Subcutaneous abdominal adipose tissue (tissue), 5 donors: ENCODE results near the gene CCDC174.
"Not testable (repeated sequence)": the region's sequence is repeated elsewhere in the genome, so short reads cannot be mapped to it uniquely, and the experiment has no call there.

Experiments used
- H3K27ac ChIP-seq: one replicate; pipeline ENCODE4 v1.7.0; 2013; ENCODE audit warnings: low read depth, mild to moderate bottlenecking, inconsistent platforms, low read length, moderate library complexity
- H3K27me3 ChIP-seq, 5 donors: one replicate each; pipeline ENCODE4 v1.7.0; 2013; ENCODE audit warnings: low read length in 5 of 5, inconsistent platforms in 1 of 5; ENCODE audit not compliant: control insufficient read depth in 5 of 5, insufficient read depth in 4 of 5
- H3K36me3 ChIP-seq, 5 donors: one replicate each; pipeline ENCODE4 v1.7.0; 2013; ENCODE audit warnings: low read length in 5 of 5; ENCODE audit not compliant: control insufficient read depth in 5 of 5, insufficient read depth in 5 of 5
- H3K4me1 ChIP-seq, 5 donors: one replicate each; pipeline ENCODE4 v1.7.0; 2013; ENCODE audit warnings: low read length in 5 of 5, mild to moderate bottlenecking in 3 of 5, moderate library complexity in 1 of 5; ENCODE audit not compliant: control insufficient read depth in 5 of 5, insufficient read depth in 5 of 5
- H3K4me3 ChIP-seq, 5 donors: one replicate each; pipeline ENCODE4 v1.7.0; 2013; ENCODE audit warnings: low read length in 5 of 5, low read depth in 1 of 5
- H3K9ac ChIP-seq, 5 donors: one replicate each; pipeline ENCODE4 v1.7.0; 2013; ENCODE audit warnings: low read length in 5 of 5, mild to moderate bottlenecking in 4 of 5, moderate library complexity in 3 of 5
- H3K9me3 ChIP-seq, 5 donors: one replicate each; pipeline ENCODE4 v1.7.0; 2013; ENCODE audit warnings: low read length in 5 of 5; ENCODE audit not compliant: control insufficient read depth in 5 of 5
- donor health status: healthy.
- donor health status: healthy.
- donor health status: healthy.
- donor health status: healthy.
- donor health status: healthy.

The CCDC174 gene

GRCh38 chr3:14651440-14652251, at the start of gene CCDC174:
Gene CCDC174, plus strand, starts transcription at chr3:14651762. Its CDS starts 75 bp downstream, at chr3:14651837.
- H3K4me3 ChIP-seq: peak within 1 kb of the TSS; percentile 76 to 100 (median 99)
- no peaks in the 10 kb centered on the region for H3K9me3 ChIP-seq
- peaks cover 0 to 40% (median 31%) of the 10 kb centered on the region in 5 donors for H3K4me1 ChIP-seq
- H3K36me3 ChIP-seq: peaks cover 18 to 21% (median 19%) of the 10 kb centered on the region in 5 donors
- no peaks in the 10 kb centered on the region for H3K27me3 ChIP-seq
- H3K27ac ChIP-seq: peak within 1 kb of the TSS; percentile 90
- peak within 1 kb of the TSS; percentile 98 to 99 (median 98) for H3K9ac ChIP-seq

DNA sequence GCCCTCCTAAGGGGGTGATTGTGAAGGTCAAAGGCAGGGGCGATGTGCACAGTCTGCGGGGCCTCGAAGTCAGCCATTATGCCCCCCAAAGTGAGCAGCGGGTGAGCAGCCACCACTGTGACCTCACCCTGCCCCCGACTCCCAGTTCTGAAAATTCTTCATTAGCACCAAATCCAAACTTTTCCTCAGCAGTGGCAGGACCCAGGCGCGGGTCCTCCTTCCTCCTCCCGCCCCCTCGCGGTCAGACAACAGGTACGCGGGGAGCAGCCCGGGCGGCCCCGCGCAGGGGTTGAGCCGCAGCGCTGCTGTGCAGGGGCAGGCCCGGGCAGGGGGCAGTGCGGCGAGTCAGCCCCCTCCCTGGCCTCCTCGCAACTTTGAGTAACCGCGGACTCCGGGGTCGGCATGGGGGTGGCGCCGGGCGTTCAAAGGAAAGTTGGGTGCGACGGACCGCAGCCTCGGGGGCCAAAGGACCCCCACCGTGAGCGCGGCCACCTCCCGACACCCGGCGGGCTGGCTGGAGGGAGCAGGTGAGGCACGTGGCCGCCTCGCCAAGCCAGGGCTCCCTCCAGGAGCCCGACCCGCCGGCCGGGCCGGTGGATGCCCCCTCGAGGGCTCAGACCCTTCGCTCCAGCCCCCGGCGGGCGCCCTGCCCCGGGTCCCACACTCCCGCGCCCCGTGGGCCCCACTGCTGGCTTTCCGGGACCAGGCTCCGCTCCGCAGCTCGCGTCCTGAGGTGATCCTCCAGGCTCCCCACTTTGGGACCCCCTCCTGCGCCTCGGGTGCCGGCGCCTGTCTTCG, 49.4 kb upstream of the CCDC174 start:
- Histone ChIP-seq H3K9ac (no peak overlapping the region), H3K27me3 (peaks cover 25 to 68% (median 38%) of the 10 kb centered on the region in 5 donors), H3K4me3 (no peak overlapping the region), H3K36me3 (no peaks in the 10 kb centered on the region), H3K4me1 (peaks cover 0 to 7% (median 2%) of the 10 kb centered on the region in 5 donors), H3K9me3 (peaks cover 0 to 12% (median 4%) of the 10 kb centered on the region in 5 donors), H3K27ac (no peak overlapping the region)

DNA sequence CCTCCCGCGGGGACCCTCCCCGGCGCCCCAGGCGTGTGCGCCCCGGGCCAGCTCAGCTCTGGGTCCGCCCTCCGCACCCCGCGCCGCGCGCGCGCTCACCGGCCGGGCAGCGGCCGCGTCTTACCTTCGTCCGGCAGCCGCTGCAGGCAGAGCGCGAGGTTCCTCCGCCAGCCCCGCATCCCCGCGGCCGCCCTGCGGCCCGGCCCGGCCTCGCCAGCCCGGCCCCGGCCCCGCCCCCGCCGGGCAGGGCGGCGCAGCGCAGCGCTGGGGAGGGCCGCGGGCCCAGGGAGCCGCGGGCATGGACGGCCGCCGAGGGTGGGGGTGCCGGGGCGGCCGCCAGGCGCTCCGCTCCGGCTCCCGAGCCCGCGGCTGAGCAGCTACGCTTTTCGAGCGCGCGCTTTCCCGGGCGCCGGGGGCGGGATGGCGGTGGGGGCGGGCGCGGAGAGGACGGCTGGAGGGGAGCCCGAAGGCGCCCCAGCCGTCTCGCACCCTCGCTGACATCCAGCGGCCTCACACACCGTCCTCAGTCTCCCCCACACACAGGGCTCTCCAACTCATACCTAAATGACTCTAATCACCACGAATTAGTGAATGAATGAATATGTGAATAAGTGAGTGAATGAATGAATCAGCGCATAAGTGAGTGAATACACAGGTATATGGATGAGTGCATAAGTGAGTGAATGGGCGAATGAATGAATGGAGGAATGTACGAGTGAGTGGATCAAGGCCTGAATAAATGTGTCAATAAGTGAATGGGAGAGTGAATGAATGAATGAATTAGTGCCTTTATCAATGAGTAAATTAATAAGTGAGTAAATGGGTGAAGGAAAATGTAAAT, 48.5 kb upstream of the CCDC174 start:
- Histone ChIP-seq H3K9ac (no peak overlapping the region), H3K36me3 (no peaks in the 10 kb centered on the region), H3K4me3 (no peak overlapping the region), H3K27ac (no peak overlapping the region), H3K27me3 (peaks cover 25 to 68% (median 37%) of the 10 kb centered on the region in 5 donors), H3K9me3 (peaks cover 0 to 12% (median 4%) of the 10 kb centered on the region in 5 donors), H3K4me1 (peaks cover 0 to 7% (median 2%) of the 10 kb centered on the region in 5 donors)

DNA sequence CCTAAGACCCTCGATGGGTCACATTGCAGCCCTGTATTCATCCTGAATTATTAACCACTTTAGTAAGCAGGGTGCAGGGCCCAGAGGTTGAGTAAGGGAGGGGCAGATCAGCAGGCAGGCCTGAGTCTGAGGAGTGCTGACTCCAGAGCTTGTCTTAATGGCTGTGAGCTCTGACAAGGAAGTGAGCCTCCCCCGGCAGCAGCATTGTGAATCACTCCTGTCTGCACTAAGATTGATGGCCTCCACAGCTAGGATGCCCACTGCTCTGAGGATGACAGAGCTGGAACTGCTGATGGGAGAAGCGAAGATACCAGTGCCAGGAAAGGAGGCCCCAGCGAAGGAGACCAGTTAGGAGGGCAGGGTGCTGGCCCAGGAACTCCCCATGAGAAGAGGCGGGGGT, 46.5 kb upstream of the CCDC174 start:
- H3K9ac ChIP-seq: no peak overlapping the region
- H3K4me1 ChIP-seq: peaks cover 0 to 7% (median 2%) of the 10 kb centered on the region in 5 donors
- H3K36me3 ChIP-seq: no peaks in the 10 kb centered on the region
- H3K27ac ChIP-seq: no peak overlapping the region
- H3K9me3 ChIP-seq: peaks cover 0 to 8% (median 0%) of the 10 kb centered on the region in 5 donors
- H3K4me3 ChIP-seq: no peak overlapping the region
- H3K27me3 ChIP-seq: peaks cover 19 to 52% (median 32%) of the 10 kb centered on the region in 5 donors

DNA sequence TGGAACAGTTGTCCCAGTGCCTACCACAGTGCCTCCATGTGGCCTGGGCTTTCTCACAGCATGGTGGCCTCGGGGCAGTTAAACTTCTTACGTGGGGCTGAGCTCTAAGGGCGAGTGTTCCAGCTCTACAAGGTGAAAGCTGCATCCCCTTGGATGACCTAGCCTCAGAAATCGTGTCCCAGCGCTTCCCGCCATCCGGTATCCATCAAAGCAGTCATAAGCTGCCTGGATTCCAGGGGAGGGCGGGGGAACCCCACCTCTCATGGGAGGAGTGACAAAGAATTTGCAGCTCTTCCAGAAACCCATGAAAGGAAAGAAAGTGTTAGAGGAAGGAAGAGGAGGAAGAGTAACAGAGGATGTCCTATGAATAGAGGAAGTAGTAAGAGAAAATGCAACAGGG, 45.8 kb upstream of the CCDC174 start:
- Histone ChIP-seq H3K27me3 (peaks cover 18 to 45% (median 26%) of the 10 kb centered on the region in 5 donors), H3K4me1 (peaks cover 0 to 7% (median 2%) of the 10 kb centered on the region in 5 donors), H3K27ac (no peak overlapping the region), H3K4me3 (no peak overlapping the region), H3K9ac (no peak overlapping the region), H3K36me3 (no peaks in the 10 kb centered on the region), H3K9me3 (peaks cover 0 to 8% (median 0%) of the 10 kb centered on the region in 5 donors)

DNA sequence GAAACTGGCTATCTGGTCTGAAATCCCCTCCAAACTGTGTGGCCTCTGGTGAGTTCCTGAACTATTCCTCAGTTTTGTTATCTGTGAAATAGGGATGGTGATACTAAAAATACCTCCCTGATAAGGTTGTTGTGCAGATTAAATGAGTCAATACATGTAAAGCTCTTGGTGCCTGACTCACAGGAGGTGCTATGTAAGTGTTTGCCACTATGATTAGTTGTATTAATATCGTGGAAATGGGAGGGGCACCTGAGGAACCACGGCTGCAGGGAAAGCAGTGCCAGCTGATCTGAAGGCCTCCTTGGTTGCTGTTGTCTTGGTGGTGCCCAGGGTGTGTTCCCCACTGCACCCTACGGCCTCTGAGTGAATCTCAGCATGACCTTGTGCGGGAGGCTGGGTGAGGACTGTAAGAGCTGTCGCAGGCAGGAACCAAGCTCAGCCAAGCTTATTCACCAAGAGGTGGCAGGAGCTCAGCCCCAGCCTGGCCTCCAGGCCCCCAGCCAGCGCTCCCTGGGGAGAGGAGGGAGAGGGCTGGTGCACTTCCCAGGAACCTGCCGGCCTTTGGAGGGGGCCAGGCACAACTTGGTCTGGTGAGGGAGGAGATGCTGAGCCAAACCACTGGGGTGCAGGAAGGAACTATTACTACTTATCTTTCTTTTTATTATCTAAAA, 44.8 kb upstream of the CCDC174 start:
- no peak overlapping the region for H3K9ac ChIP-seq
- H3K9me3 ChIP-seq: peaks cover 0 to 6% (median 0%) of the 10 kb centered on the region in 5 donors
- H3K4me3 ChIP-seq: no peak overlapping the region
- H3K27me3 ChIP-seq: peaks cover 8 to 40% (median 15%) of the 10 kb centered on the region in 5 donors
- H3K36me3 ChIP-seq: no peaks in the 10 kb centered on the region
- no peak overlapping the region for H3K27ac ChIP-seq
- H3K4me1 ChIP-seq: peaks cover 0 to 7% (median 2%) of the 10 kb centered on the region in 5 donors

GRCh38 chr3:14608298-14608697, 43.3 kb upstream of the CCDC174 start:
- Histone ChIP-seq H3K36me3 (no peaks in the 10 kb centered on the region), H3K9ac (no peak overlapping the region), H3K4me3 (no peak overlapping the region), H3K9me3 (peaks cover 0 to 6% (median 0%) of the 10 kb centered on the region in 5 donors), H3K4me1 (no peaks in the 10 kb centered on the region), H3K27ac (no peak overlapping the region), H3K27me3 (peaks cover 6 to 30% (median 12%) of the 10 kb centered on the region in 5 donors)

GRCh38 chr3:14609058-14609457, 42.5 kb upstream of the CCDC174 start:
- H3K9me3 ChIP-seq, H3K4me1 ChIP-seq, H3K27ac ChIP-seq, H3K4me3 ChIP-seq, H3K9ac ChIP-seq, H3K36me3 ChIP-seq: not testable (repeated sequence)
- peaks cover 2 to 22% (median 7%) of the 10 kb centered on the region in 5 donors for H3K27me3 ChIP-seq

- no peaks in the 10 kb centered on the region for H3K4me1 ChIP-seq
- no peak overlapping the region for H3K9ac ChIP-seq
- no peak overlapping the region for H3K27ac ChIP-seq
- no peak overlapping the region for H3K4me3 ChIP-seq
- peaks cover 0 to 1% (median 0%) of the 10 kb centered on the region in 5 donors for H3K9me3 ChIP-seq
- no peaks in the 10 kb centered on the region for H3K36me3 ChIP-seq
- H3K27me3 ChIP-seq: peaks cover 0 to 20% (median 7%) of the 10 kb centered on the region in 5 donors
These were observed 42.1 kb upstream of the CCDC174 start for GRCh38 chr3:14609506-14609905.
